ENCODE measurements around the gene PNRC1.
"Not testable (repeated sequence)": the region's sequence is repeated elsewhere in the genome, so short reads cannot be mapped to it uniquely, and the experiment has no call there.

Gene PNRC1

DNA sequence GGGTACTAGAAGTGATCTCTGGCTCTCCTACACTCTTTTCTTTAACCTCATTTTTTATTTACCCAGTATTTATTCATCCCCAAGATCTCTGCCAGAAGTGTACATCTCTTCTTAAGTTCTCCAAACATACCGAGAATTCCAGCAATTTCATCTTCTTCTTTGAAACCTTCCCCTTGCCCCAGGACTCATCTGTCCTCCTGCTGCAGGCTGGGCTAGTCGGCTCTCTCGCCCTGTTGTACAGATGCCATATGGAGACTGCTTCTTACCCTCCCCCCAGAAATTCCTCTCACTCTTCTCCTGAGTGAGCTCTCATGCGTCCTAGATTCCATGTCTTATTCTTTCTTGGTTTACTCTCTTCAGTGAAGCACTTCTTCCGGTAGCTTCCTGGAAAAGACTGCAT is 21.9 kb upstream of the PNRC1 start:
- peak; percentile 28 for DNase-seq (ENCODE audit: low read depth)
- TF ChIP-seq, protein P1, sequence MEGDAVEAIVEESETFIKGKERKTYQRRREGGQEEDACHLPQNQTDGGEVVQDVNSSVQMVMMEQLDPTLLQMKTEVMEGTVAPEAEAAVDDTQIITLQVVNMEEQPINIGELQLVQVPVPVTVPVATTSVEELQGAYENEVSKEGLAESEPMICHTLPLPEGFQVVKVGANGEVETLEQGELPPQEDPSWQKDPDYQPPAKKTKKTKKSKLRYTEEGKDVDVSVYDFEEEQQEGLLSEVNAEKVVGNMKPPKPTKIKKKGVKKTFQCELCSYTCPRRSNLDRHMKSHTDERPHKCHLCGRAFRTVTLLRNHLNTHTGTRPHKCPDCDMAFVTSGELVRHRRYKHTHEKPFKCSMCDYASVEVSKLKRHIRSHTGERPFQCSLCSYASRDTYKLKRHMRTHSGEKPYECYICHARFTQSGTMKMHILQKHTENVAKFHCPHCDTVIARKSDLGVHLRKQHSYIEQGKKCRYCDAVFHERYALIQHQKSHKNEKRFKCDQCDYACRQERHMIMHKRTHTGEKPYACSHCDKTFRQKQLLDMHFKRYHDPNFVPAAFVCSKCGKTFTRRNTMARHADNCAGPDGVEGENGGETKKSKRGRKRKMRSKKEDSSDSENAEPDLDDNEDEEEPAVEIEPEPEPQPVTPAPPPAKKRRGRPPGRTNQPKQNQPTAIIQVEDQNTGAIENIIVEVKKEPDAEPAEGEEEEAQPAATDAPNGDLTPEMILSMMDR (conservative IDR thresholded peaks at IDR 0.05; ENCODE audit: low read depth, low read length) = no peak
- H3K4me3 ChIP-seq (ENCODE audit: low read depth, low read length) = no peak overlapping the region

- TF ChIP-seq, protein P1 (conservative IDR thresholded peaks at IDR 0.05; ENCODE audit: low read depth, low read length) = no peak
- H3K4me3 ChIP-seq (ENCODE audit: low read depth, low read length) = no peak overlapping the region
- DNase-seq (ENCODE audit: low read depth) = no peak
Measured at GRCh38 chr6:89059227-89059626, 21.3 kb upstream of the PNRC1 start.

DNA sequence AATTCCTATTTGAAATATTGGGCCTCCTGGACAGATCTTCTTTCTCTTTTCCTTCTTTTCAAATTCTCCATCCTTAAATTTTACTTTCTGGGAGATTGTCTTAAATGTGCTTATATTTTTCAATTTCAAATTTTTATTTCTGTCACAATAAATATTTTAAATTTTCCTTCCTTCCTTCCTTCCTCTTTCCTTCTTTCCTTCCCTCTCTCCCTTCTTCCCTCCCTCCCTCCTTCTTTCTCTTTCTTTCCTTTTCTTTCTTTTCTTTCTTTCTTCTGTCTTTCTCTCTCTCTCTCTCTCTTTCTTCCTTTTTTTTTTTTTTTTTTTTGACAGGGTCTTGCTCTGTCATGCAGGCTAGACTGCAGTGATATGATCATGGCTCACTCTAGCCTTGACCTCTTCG is 16.7 kb upstream of the PNRC1 start:
- TF ChIP-seq, protein P1 (conservative IDR thresholded peaks at IDR 0.05; ENCODE audit: low read depth, low read length) = no peak
- H3K4me3 ChIP-seq (ENCODE audit: low read depth, low read length) = no peak overlapping the region
- no peak for DNase-seq (ENCODE audit: low read depth)

GRCh38 chr6:89064931-89065330 is 15.6 kb upstream of the PNRC1 start:
- not testable (repeated sequence) for DNase-seq (ENCODE audit: low read depth); H3K4me3 ChIP-seq (ENCODE audit: low read depth, low read length)

- DNase-seq (ENCODE audit: low read depth); H3K4me3 ChIP-seq (ENCODE audit: low read depth, low read length): not testable (repeated sequence)
Measured at GRCh38 chr6:89066121-89066520, 14.4 kb upstream of the PNRC1 start.

GRCh38 chr6:89066940-89067646 is 13.5 kb upstream of the PNRC1 start:
- TF ChIP-seq, protein P1 (conservative IDR thresholded peaks at IDR 0.05; ENCODE audit: low read depth, low read length) = no peak
- no peak for DNase-seq (ENCODE audit: low read depth)
- H3K4me3 ChIP-seq (ENCODE audit: low read depth, low read length) = no peak overlapping the region

GRCh38 chr6:89067796-89068195 is 12.8 kb upstream of the PNRC1 start:
- DNase-seq (ENCODE audit: low read depth) = no peak
- no peak overlapping the region for H3K4me3 ChIP-seq (ENCODE audit: low read depth, low read length)
- TF ChIP-seq, protein P1 (conservative IDR thresholded peaks at IDR 0.05; ENCODE audit: low read depth, low read length) = no peak

GRCh38 chr6:89068695-89069094 is 11.9 kb upstream of the PNRC1 start:
- TF ChIP-seq, protein P1 (conservative IDR thresholded peaks at IDR 0.05; ENCODE audit: low read depth, low read length) = no peak
- H3K4me3 ChIP-seq (ENCODE audit: low read depth, low read length) = no peak overlapping the region
- no peak for DNase-seq (ENCODE audit: low read depth)
